ENCODE results near the gene DLG2.
"Not testable (repeated sequence)": the region's sequence is repeated elsewhere in the genome, so short reads cannot be mapped to it uniquely, and the experiment has no call there.

DNA sequence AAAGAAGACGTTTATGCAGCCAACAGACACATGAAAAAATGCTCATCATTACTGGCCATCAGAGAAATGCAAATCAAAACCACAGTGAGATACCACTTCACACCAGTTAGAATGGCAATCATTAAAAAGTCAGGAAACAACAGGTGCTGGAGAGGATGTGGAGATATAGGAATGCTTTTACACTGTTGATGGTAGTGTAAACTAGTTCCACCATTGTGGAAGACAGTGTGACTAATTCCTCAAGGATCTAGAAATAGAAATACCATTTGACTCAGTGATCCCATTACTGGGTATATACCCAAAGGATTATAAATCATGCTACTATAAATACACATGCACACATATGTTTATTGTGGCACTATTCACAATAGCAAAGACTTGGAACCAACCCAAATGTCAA, 786.9 kb downstream of the DLG2 start:
- TF ChIP-seq, protein P1, sequence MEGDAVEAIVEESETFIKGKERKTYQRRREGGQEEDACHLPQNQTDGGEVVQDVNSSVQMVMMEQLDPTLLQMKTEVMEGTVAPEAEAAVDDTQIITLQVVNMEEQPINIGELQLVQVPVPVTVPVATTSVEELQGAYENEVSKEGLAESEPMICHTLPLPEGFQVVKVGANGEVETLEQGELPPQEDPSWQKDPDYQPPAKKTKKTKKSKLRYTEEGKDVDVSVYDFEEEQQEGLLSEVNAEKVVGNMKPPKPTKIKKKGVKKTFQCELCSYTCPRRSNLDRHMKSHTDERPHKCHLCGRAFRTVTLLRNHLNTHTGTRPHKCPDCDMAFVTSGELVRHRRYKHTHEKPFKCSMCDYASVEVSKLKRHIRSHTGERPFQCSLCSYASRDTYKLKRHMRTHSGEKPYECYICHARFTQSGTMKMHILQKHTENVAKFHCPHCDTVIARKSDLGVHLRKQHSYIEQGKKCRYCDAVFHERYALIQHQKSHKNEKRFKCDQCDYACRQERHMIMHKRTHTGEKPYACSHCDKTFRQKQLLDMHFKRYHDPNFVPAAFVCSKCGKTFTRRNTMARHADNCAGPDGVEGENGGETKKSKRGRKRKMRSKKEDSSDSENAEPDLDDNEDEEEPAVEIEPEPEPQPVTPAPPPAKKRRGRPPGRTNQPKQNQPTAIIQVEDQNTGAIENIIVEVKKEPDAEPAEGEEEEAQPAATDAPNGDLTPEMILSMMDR (IDR thresholded peaks at IDR 0.05), result not testable (repeated sequence)
- TF ChIP-seq POLR2A, POLR2AphosphoS5 (IDR thresholded peaks at IDR 0.05): not testable (repeated sequence)
